ENCODE results near the gene CNKSR3.

GRCh38 chr6:154406301-154406700 is 104.2 kb downstream of the CNKSR3 start:
- TF ChIP-seq POLR2A (IDR thresholded peaks at IDR 0.05; ENCODE audit: low read depth) = no peak
- no peak for TF ChIP-seq CTCF (IDR thresholded peaks at IDR 0.05)
- TF ChIP-seq POLR2AphosphoS5 (IDR thresholded peaks at IDR 0.05) = no peak
- TF ChIP-seq EP300 (IDR thresholded peaks at IDR 0.05) = no peak
